PC-9 (cell line): Measurements from ENCODE around the gene EFCAB11.

Experiments used
- CTCF ChIP-seq: fragments of 200-600 bp; sonication (generic); conservative IDR thresholded peaks from 2 replicates; pipeline ENCODE4 v1.6.1; 2017; ENCODE audit warnings: mixed run types, antibody characterized with exemption, mild to moderate bottlenecking, moderate library complexity
- EZH2 ChIP-seq: fragments of 200-600 bp; sonication (generic); IDR thresholded peaks from 2 replicates; pipeline ENCODE4 v1.8.0; 2017; ENCODE audit warnings: antibody characterized with exemption, low read depth

- TF ChIP-seq CTCF (no peak), EZH2 (no peak)
These were observed 187.4 kb downstream of the EFCAB11 start for GRCh38 chr14:89767131-89767530.
